Uterus (tissue), 4 donors: ENCODE data around the gene TIRAP. TPM values are rescaled to one million over a fixed set of nuclear protein-coding genes. Genes with fewer than 3 reads are reported as not detected.

ENCODE experiments used
- DNase-seq, 2 donors: peaks; one replicate each; pipeline ENCODE4 v3.0.0-alpha.2; 2019 to 2020
- H3K27ac ChIP-seq, 2 donors: fragments of 200-600 bp; sonication (generic); 1 replicate in 1 of 2; 2 replicates in 1 of 2; pipeline ENCODE4 v1.5.1; 2016 to 2018
- H3K27me3 ChIP-seq, 2 donors: fragments of 200-600 bp; sonication (generic); one replicate each; pipeline ENCODE4 v1.5.1; 2018 to 2019; ENCODE audit warnings: control low read depth in 1 of 2
- H3K36me3 ChIP-seq, 2 donors: fragments of 200-600 bp; sonication (generic); one replicate each; pipeline ENCODE4 v1.5.1; 2019; ENCODE audit warnings: control low read depth in 1 of 2
- H3K4me1 ChIP-seq, 2 donors: fragments of 200-600 bp; sonication (generic); one replicate each; pipeline ENCODE4 v1.5.1; 2018 to 2019; ENCODE audit warnings: control low read depth in 1 of 2
- H3K4me3 ChIP-seq, 2 donors: fragments of 200-600 bp; sonication (generic); 1 replicate in 1 of 2; 2 replicates in 1 of 2; pipeline ENCODE4 v1.5.1; 2018 to 2019; ENCODE audit warnings: mild to moderate bottlenecking in 1 of 2
- H3K9me3 ChIP-seq, 2 donors: fragments of 200-600 bp; sonication (generic); one replicate each; pipeline ENCODE4 v1.5.1; 2019; ENCODE audit warnings: control low read depth in 1 of 2
- POLR2A ChIP-seq, 2 donors: fragments of 450-650 bp; IDR thresholded peaks; one replicate each; pipeline ENCODE4 v1.6.1; 2016; ENCODE audit warnings: antibody characterized with exemption in 2 of 2, mild to moderate bottlenecking in 1 of 2, moderate library complexity in 1 of 2
- intact Hi-C: fragments of 100-400 bp; cut with DNase I; formaldehyde crosslinking; loops from one replicate; pipeline ENCODE4 v1.15.1; 2023; ENCODE audit warnings: low total_unique reads
- total RNA-seq, 4 donors: library from RNA; depleted of rRNA in 3 of 4; stranded (reverse); fragments of >200 nt in 3 of 4; gene quantifications; one replicate each; pipeline versions ENCODE4 v1.1.0 to v1.2.4, GENCODE V29; 2014 to 2023
- TF ChIP-seq, protein P1 (sequence below), 4 experiments: fragments of 200-600 bp in 2 of 4; fragments of 450-650 bp in 2 of 4; sonication (generic) in 2 of 4; IDR thresholded peaks; one replicate each; pipeline ENCODE4 v1.5.1; 2016 to 2019; ENCODE audit warnings: antibody characterized with exemption in 4 of 4, mild to moderate bottlenecking in 2 of 4, moderate library complexity in 1 of 4
- donor health status: DM: yes; HTN: yes; CAD: no.

Gene TIRAP
- total RNA-seq, 4 donors from 2014 or later = 0.88 to 17.7 (median 5.0) TPM

DNA sequence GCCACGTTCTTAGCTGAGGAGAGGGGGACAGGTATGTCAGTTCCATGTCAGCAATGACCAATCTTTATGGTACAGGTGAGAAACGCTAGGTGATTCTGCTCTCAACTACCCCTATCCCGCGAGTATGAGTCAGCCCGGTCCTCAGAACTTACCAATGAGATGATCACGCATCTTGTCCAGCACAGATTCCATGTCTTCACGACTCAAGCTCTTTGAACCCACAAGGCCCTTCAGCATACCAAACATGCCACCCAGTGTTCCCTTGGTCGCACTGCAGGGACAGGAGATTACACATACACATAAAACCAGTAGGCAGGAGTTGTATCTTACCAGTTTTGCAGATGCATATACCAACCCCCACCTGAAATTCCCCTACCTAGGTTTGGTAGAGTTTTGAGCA, 17.1 kb upstream of the TIRAP start:
- Histone ChIP-seq H3K27me3 (no peaks in the 10 kb centered on the region), H3K9me3 (no peaks in the 10 kb centered on the region), H3K27ac (no peak overlapping the region), H3K4me3 (no peak overlapping the region), H3K36me3 (no peaks in the 10 kb centered on the region), H3K4me1 (peaks cover 0 to 6% of the 10 kb centered on the region in 2 donors)
- intact Hi-C loops = no loop called here
- no peak for TF ChIP-seq POLR2A (IDR thresholded peaks at IDR 0.05)
- TF ChIP-seq, protein P1, sequence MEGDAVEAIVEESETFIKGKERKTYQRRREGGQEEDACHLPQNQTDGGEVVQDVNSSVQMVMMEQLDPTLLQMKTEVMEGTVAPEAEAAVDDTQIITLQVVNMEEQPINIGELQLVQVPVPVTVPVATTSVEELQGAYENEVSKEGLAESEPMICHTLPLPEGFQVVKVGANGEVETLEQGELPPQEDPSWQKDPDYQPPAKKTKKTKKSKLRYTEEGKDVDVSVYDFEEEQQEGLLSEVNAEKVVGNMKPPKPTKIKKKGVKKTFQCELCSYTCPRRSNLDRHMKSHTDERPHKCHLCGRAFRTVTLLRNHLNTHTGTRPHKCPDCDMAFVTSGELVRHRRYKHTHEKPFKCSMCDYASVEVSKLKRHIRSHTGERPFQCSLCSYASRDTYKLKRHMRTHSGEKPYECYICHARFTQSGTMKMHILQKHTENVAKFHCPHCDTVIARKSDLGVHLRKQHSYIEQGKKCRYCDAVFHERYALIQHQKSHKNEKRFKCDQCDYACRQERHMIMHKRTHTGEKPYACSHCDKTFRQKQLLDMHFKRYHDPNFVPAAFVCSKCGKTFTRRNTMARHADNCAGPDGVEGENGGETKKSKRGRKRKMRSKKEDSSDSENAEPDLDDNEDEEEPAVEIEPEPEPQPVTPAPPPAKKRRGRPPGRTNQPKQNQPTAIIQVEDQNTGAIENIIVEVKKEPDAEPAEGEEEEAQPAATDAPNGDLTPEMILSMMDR (IDR thresholded peaks at IDR 0.05) = no peak
- DNase-seq = no peak

GRCh38 chr11:126267650-126268049, 15.2 kb upstream of the TIRAP start:
- DNase-seq = no peak
- H3K36me3 ChIP-seq = no peaks in the 10 kb centered on the region
- H3K4me3 ChIP-seq = peak overlapping the region; percentile 68 to 82
- H3K4me1 ChIP-seq = peaks cover 0 to 6% of the 10 kb centered on the region in 2 donors
- no peak for TF ChIP-seq POLR2A (IDR thresholded peaks at IDR 0.05)
- TF ChIP-seq, protein P1 (IDR thresholded peaks at IDR 0.05) = no peak
- H3K27ac ChIP-seq = peak overlapping the region; percentile 75 to 85
- intact Hi-C loops = no loop called here
- no peaks in the 10 kb centered on the region for H3K27me3 ChIP-seq
- H3K9me3 ChIP-seq = no peaks in the 10 kb centered on the region

DNA sequence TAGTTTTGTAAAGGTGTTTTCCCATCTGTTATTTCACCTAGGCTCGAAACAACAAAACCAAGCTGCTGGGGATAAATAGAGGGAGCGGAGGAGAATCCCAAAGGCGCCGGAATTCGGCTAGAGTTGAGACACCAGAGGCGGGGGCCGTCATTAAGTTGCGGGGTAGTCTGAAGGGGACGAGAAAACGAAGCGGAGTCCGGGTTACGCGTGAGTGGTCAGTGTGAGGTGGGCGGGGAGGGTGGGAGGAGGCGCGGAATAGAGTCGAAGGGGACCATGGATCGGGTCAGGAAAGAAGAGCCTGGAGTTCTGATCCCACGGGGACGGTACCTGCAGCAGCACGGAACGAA, 14.6 kb upstream of the TIRAP start:
- Histone ChIP-seq H3K9me3 (no peaks in the 10 kb centered on the region), H3K27me3 (no peaks in the 10 kb centered on the region), H3K4me3 (peak overlapping the region; percentile 68 to 82), H3K4me1 (peaks cover 0 to 6% of the 10 kb centered on the region in 2 donors), H3K27ac (peak overlapping the region; percentile 75 to 85), H3K36me3 (no peaks in the 10 kb centered on the region)
- intact Hi-C loops = no loop called here
- no peak for TF ChIP-seq POLR2A (IDR thresholded peaks at IDR 0.05)
- TF ChIP-seq, protein P1 (IDR thresholded peaks at IDR 0.05) = no peak
- DNase-seq = no peak

GRCh38 chr11:126268708-126269579, 13.9 kb upstream of the TIRAP start, which contains the start of the genes FOXRED1 and SRPRA:
Gene FOXRED1 (plus strand): TSS chr11:126269154. CDS start chr11:126269207, 53 bp downstream.
Gene SRPRA (minus strand): TSS chr11:126268895. CDS start chr11:126268804, 91 bp downstream.
- peak; percentile 99 for DNase-seq
- peak; percentile 32 to 83 for TF ChIP-seq POLR2A (IDR thresholded peaks at IDR 0.05)
- TF ChIP-seq, protein P1 (IDR thresholded peaks at IDR 0.05) = peak in 1 of 4 experiments; percentile 16
- Histone ChIP-seq H3K9me3 (no peaks in the 10 kb centered on the region), H3K4me3 (peak within 1 kb of the TSS; percentile 68 to 82), H3K27me3 (no peaks in the 10 kb centered on the region), H3K36me3 (no peaks in the 10 kb centered on the region), H3K4me1 (peaks cover 0 to 6% of the 10 kb centered on the region in 2 donors), H3K27ac (peak within 1 kb of the TSS; percentile 75 to 91)
- intact Hi-C loops = no loop called here

DNA sequence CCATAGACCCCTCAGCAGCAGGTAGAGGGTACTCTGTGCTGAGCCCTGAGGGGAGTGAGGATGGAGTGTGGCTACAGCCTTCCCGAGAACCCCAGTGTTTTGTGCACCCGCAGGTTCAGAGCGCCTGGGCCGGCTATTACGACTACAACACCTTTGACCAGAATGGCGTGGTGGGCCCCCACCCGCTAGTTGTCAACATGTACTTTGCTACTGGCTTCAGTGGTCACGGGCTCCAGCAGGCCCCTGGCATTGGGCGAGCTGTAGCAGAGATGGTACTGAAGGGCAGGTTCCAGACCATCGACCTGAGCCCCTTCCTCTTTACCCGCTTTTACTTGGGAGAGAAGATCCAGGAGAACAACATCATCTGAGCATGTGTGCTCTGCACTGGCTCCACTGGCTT, 5.6 kb upstream of the TIRAP start:
- Histone ChIP-seq H3K36me3 (no peaks in the 10 kb centered on the region), H3K27ac (no peak overlapping the region), H3K4me3 (no peak overlapping the region), H3K9me3 (no peaks in the 10 kb centered on the region), H3K27me3 (no peaks in the 10 kb centered on the region), H3K4me1 (peaks cover 3 to 4% of the 10 kb centered on the region in 2 donors)
- no peak for DNase-seq
- intact Hi-C loops = no loop called here
- TF ChIP-seq, protein P1 (IDR thresholded peaks at IDR 0.05) = no peak
- TF ChIP-seq POLR2A (IDR thresholded peaks at IDR 0.05) = no peak
